Measurements from ENCODE around the gene FOXO1.

The FOXO1 gene

DNA sequence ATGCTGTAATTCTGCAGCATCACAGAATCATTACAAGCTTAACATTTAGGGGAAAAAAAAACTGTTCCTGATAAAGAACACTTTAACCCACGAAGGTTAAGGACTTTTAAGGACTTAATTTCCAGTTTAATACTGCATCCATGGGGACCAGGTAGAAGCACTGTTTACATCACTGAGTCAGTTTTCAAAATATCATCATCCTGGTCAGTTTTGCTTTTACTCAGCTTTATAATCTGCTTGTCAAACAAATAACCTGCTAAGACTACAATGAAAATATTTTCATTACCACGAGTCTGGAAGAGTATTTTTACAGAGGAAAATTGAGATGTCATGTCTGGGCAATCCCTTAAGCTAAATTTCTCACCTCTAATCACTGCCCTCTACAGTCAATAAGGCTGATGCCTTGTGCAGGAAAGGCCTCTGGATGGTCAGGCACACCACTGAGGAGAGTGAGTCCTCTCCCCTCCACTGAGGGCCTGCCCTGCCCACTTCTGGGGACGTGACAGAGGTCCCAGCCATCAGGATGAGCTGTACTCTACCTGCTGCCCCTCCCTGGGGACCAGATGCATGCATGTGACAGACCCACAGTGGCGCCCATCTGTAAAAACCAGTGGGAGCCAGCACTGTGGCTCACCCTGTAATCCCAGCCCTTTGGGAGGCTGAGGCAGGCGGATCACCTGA is 31.0 kb downstream of the FOXO1 start:
- no peak for DNase-seq

GRCh38 chr13:40632915-40633314 is 33.5 kb downstream of the FOXO1 start:
- DNase-seq, result no peak

- DNase-seq, result no peak
Measured at GRCh38 chr13:40631605-40632004, 34.8 kb downstream of the FOXO1 start.

DNA sequence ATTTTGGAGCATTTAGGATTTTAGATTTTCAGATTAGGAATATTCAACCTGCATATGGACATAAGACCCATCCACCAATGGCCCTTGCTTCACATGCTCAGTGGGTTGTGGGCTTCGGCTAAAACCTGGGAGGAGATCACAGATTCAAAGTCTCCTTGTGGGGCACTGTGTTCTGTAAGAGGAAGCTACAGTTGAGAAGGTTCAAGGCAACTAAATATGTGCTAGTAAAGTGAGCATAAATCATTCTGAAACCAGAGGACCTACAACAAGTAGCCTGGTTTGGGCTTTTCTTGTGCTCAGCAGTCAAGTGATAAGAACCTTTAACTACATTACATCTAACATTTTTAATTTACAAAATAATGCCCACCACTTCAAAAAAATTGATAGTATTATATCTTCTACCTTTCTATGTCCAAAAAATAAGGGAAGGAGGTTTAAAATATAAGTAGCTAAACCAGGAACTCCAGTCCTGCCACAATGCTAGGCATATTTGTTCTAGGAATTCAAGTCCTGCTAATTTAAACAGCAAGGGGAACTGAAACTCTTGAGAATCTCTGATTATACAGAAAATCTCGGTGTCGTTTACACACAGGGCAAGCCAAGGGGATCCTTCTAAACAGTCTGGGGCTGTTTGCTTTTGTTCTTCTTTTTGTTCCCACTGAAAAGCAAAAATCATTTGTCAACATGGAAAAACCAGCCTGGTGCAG is 36.6 kb downstream of the FOXO1 start:
- DNase-seq, result no peak

- no peak for DNase-seq
Measured at GRCh38 chr13:40626977-40627376, 39.5 kb downstream of the FOXO1 start.

DNA sequence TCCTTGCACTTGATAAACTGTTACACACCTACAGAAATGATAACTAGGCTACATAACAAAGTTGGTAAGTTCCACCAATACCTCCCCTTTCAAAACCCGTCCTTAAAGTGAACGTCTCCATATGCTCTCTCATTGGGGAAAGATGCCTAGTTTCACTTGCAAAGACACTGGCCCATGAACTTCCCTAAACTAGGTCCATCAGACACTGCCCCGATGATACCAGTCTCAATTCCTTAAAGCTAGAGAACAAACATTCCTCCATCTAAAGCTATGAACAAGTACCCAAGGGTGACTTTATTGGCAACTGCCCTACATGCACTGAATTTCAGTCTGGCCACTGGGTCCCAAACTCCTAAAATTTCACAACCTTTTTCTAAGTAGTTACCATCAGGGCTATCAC is 39.9 kb downstream of the FOXO1 start:
- no peak for DNase-seq

DNA sequence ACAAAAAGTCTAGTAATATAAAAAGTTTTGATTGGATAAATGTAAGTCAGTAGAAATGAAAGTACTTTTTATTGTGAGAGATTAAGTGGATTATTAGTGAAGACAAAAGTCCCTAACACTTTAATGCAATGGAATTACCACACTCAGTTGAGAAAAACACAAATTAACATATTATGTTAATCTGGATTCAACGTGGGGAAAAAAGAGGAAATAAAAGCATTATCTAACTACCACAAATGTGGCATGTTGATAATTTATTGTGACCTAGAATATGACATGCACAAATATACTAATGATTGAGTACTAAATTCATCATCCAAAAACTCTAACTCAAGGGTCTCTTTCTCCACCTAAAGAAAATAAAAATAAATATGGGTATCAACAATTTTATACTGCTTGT is 41.5 kb downstream of the FOXO1 start:
- DNase-seq, result no peak

DNA sequence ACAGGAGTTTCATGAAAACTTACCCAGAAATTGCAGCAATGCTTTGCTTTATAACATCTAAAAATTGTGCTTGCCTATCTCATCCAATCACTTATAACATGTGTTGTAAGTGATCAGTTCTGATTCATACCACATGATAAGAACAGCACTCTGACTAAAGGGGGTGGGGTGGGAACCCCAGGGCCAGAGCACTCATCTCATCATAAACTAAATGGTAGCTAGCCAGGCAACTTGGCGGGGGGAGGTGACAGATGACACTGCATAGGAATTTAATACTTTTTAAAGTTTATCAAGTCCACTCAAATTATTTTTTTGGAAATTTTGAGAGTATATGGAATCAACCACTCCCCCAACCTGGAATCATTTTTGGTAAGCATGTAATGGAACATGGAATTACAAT is 42.1 kb downstream of the FOXO1 start:
- no peak for DNase-seq

DNA sequence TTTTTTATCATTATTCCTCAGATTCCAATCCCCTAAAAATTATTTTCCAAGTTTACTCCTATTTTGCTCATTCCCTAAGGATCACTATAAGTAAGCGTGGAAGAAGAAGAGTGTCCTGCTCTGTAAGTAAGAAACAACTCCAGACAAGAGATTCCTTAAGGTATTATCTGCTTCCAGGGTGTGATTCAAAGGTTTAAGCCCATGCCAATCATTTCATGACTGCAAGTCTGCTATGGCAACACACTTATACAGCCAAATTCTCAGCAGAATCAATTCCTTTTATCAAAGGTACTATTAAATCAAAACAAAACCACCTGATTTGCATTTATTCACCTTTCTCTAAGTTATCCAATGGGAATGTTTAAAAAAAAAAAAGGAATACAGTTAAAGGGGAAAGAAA is 43.7 kb downstream of the FOXO1 start:
- no peak for DNase-seq

GRCh38 chr13:40622246-40622645 is 44.2 kb downstream of the FOXO1 start:
- DNase-seq, result no peak

DNA sequence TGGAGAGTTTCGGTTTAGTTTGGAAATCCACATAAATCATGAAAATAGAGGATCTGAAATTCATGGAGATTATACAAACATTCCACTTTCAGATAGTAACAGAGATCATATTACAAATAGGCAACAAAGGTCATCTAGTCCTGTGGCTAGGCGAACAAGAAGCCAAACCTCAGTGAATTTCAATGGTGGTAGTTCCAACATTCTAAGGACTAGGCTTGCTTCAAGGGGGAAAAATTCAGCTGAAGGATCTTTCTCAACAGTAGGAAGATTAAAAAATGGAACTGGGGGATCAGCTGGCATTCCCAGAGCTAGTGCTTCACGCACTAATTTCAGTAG is 47.0 kb downstream of the FOXO1 start:
- DNase-seq, result no peak

GRCh38 chr13:40618581-40619478 is 47.6 kb downstream of the FOXO1 start:
- DNase-seq, result no peak

DNA sequence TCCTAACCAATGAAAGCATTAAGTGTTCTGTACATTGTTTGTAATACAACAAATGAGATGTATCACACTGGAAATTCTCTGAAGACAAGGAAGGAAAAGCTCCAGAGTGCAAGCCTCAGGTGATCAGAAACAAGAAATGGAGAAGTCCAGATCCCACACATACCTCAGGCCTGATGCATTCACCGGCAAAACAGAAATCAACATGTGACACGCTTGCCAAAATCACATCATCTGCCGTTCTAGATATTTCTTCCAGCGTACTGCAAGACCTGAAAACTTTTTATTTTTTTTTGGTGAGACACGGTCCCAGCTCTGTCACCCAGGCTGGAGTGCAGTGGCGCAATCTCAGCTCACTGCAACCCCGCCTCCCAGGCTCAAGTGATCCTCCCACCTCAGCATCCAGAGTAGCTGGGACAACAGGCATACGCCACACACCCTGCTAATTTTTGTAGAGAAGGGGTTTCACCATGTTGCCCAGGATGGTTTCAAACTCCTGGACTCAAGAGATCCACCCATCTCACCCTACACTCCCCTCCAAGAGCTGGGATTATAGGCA is 48.6 kb downstream of the FOXO1 start:
- DNase-seq, result no peak

DNA sequence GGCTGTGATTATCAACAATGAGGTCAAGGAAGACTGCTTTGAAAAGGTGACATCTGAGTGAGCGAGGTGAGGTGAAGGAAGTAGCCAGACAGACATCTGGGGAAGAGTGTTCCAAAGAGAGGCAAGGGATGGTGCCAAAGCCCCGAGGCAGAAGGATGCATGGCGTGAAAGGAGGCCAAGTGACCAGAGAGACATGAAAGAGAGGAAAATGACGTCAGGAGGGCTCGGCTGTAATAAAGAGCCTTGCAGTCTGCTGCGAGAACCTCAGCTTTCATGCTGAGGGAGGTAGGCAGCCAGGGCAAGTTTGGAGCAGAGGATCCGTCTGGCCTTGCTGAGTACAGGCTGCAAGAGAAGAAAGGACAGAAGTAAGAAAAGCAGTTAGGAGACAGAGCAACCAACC is 50.8 kb downstream of the FOXO1 start:
- DNase-seq, result no peak

DNA sequence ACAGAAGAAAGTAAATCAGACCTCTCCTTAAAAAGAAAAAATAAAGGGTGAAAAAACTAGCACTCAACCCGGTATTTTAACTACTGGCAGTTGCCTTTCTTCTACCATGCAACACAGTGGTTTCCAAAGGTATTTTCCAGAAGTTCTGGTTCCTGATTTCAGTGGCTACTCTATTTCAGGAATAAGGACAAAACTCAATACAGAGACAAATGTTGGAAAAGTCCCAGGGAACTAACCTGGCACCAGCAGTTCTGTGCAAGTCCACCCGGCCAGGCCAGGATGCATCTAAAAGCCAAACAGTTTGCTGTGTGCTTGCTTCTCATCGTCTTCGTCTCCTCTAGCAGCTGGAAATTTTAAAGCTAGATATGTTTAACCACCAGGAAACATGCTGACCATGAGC is 52.5 kb downstream of the FOXO1 start:
- no peak for DNase-seq

DNA sequence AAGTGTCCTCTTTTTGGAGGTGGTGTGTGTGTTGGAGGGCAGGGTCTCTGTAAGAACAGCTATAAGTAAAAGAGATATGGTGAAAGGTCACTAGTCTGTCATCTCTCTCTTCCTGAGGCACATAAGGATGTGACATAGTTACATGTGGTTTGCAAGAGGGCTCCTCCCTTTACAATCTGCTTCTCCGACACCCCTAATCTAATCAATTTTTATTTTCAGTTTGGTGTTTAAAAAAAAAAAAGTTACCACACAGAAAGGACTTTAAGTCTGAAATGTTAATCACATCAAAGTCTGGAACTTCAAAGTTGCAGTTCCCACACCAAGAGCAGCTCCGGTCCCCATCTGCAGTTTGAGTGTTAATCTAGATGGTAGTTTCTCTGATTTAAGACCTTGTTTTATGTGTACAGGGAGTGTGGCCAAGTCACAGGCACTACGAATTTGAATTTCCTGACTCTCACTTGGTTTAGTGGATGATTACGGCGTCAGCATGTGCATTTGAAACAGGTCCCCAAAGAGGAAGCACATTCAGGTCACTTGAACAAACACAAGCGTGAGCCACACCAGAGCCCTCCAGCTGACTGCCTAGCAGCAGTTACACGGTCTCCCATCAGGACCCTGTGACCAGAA is 53.1 kb downstream of the FOXO1 start:
- DNase-seq, result no peak

- no peak for DNase-seq
Measured at GRCh38 chr13:40612041-40612440, 54.4 kb downstream of the FOXO1 start.

- no peak for DNase-seq
Measured at GRCh38 chr13:40611635-40612034, 54.8 kb downstream of the FOXO1 start.

DNA sequence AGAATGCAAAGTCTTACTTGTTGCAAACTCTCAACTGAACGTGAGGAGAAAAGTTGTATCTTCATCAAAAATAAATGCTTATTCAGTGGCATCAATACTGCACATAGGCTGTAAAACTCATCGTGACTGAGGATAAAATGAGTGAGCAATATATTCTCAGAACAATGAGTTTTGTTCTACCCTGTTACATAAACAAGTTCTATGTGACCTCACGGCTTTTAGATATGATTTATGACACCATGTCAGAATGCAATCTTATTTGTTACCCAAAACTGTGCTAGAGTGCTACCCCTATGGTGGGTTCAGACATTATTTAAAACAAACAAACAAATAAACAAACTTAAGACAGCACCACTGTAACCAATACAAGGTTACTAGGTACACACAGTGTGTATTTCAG is 55.4 kb downstream of the FOXO1 start:
- DNase-seq, result no peak

DNA sequence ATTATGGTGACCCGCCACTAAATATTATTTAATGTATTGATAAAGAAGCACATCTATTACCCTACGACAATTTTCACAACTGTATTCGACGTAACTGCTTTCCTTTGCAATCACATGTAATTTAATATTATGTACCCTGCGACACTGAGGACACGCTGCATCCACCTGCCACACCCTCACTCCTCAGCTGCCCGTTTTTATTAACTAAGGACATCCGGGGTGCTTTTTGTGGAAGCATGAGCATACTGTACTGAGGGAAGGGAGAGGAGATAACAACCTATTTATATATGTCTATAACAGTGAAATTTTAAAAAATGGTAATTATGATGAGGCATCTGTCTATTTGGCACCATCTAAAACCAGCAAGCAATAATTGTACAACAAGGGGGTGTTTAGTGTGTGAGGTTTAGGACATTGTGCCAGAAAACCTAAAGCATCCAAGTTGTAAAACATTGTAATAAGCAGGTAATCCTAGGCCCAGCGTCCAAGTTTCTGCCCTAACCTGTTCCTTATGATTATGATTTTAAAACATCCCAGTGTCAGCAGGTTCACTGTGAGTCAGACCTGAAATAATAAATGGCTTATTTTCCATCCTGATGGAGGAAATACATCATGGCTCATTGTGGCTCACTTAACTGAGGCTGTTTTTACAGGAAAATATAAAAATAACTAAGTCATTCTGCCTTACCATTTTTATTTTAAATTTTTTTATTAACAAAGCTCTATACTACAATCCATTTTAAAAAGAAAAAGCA is 56.3 kb downstream of the FOXO1 start:
- DNase-seq, result no peak

DNA sequence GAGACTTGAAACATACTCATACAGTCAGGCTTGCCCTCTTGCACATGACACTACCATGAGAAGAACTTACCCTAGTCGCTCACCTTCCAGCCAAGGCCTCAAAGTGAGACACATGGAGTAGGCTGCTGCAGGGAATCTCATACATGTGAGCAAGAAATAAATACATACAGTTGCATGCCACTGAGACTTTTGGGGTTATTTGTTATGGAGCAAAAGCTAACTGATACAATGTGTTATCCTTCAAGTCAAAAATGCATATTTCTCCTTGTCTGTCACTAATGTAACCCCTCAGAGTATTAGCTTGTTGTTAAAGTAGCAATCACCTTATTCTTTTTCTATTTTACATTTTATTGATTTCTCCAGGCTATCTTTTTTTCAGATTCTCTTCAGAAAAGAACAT is 58.1 kb downstream of the FOXO1 start:
- no peak for DNase-seq

GRCh38 chr13:40605573-40605972 is 60.9 kb downstream of the FOXO1 start:
- DNase-seq, result no peak

Measured in NCI-H1105 treated with DMSO at 0.1 percent for 48 hours (cell line).